ENCODE measurements around the gene C6orf136. TPM values are rescaled to one million over a fixed set of nuclear protein-coding genes. Genes with fewer than 3 reads are reported as not detected.
A peak's percentile ranks its signal among the peaks of the same experiment; 100 is the strongest.

The C6orf136 gene
- total and polyA plus RNA-seq, 10 of the 15 experiments (the other 5 are each of a cell fraction or from before 2014, with no cell fraction given), result 5.2 to 24.1 (median 14.9) TPM

DNA sequence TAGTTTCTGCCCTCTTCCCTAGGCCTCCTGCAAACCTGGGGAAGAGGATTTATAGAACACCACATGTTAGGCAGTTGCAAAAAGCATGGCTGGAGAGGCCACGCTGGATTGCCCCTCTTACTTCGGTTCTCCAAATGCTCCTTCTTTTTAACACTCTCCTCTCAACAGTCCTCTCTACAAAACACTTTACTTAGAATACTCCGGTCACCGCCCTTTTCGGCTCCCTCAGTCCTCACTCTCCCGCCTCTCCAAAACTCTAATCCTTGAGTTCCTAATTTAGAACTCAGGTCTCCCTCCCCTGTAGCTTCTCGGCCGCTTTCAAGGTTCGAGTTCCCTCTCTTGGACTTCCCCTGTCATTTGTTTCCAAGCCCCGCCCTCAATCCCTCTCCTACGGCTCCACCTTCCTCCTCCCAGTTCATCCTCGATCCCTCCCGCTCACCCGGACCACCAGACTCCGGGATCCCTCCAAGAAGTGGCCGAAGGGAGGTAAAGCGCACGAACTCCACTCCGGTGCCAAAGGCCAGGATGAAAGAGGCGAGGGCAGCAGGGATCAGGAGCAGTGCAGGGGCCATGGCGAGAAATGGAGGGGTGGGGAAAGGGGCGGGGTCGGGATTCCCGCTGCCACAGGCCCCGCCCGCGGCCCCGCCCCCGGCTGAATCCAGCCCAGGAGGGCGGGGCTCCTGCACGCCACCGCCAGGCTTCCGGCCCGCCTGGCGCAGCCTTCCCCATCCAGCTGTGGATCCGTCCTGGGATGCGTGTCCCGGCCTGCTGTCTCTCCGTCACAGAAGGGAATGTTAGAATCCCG, 43.7 kb downstream of the C6orf136 start, which contains the start of gene NRM (continued):
- TF ChIP-seq, protein P1, sequence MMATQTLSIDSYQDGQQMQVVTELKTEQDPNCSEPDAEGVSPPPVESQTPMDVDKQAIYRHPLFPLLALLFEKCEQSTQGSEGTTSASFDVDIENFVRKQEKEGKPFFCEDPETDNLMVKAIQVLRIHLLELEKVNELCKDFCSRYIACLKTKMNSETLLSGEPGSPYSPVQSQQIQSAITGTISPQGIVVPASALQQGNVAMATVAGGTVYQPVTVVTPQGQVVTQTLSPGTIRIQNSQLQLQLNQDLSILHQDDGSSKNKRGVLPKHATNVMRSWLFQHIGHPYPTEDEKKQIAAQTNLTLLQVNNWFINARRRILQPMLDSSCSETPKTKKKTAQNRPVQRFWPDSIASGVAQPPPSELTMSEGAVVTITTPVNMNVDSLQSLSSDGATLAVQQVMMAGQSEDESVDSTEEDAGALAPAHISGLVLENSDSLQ (IDR thresholded peaks at IDR 0.05), result peak; percentile 56; the same call in 1 of the 2 replicates
- TF ChIP-seq MTA3 (IDR thresholded peaks at IDR 0.05; ENCODE audit: borderline replicate concordance, low read length), result no peak
- no peak for TF ChIP-seq SREBF1 (IDR thresholded peaks at IDR 0.05; ENCODE audit: low read length)
- TF ChIP-seq BRCA1 (IDR thresholded peaks at IDR 0.05; ENCODE audit: low read depth, low read length), result no peak
- TF ChIP-seq DPF2 (IDR thresholded peaks at IDR 0.05), result no peak
- TF ChIP-seq, protein P2, sequence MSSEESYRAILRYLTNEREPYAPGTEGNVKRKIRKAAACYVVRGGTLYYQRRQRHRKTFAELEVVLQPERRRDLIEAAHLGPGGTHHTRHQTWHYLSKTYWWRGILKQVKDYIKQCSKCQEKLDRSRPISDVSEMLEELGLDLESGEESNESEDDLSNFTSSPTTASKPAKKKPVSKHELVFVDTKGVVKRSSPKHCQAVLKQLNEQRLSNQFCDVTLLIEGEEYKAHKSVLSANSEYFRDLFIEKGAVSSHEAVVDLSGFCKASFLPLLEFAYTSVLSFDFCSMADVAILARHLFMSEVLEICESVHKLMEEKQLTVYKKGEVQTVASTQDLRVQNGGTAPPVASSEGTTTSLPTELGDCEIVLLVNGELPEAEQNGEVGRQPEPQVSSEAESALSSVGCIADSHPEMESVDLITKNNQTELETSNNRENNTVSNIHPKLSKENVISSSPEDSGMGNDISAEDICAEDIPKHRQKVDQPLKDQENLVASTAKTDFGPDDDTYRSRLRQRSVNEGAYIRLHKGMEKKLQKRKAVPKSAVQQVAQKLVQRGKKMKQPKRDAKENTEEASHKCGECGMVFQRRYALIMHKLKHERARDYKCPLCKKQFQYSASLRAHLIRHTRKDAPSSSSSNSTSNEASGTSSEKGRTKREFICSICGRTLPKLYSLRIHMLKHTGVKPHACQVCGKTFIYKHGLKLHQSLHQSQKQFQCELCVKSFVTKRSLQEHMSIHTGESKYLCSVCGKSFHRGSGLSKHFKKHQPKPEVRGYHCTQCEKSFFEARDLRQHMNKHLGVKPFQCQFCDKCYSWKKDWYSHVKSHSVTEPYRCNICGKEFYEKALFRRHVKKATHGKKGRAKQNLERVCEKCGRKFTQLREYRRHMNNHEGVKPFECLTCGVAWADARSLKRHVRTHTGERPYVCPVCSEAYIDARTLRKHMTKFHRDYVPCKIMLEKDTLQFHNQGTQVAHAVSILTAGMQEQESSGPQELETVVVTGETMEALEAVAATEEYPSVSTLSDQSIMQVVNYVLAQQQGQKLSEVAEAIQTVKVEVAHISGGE (CRISPR knock-in tag; IDR thresholded peaks at IDR 0.05), result no peak
- no peak for TF ChIP-seq TCF12 (IDR thresholded peaks at IDR 0.05; ENCODE audit: low read depth, low read length)
- TF ChIP-seq CBX5 (IDR thresholded peaks at IDR 0.05; ENCODE audit: low read depth), result no peak
- TF ChIP-seq NR2C1 (IDR thresholded peaks at IDR 0.05), result no peak
- no peak for TF ChIP-seq CHD1 (IDR thresholded peaks at IDR 0.05; ENCODE audit: low read depth, low read length)
- TF ChIP-seq, protein P3, sequence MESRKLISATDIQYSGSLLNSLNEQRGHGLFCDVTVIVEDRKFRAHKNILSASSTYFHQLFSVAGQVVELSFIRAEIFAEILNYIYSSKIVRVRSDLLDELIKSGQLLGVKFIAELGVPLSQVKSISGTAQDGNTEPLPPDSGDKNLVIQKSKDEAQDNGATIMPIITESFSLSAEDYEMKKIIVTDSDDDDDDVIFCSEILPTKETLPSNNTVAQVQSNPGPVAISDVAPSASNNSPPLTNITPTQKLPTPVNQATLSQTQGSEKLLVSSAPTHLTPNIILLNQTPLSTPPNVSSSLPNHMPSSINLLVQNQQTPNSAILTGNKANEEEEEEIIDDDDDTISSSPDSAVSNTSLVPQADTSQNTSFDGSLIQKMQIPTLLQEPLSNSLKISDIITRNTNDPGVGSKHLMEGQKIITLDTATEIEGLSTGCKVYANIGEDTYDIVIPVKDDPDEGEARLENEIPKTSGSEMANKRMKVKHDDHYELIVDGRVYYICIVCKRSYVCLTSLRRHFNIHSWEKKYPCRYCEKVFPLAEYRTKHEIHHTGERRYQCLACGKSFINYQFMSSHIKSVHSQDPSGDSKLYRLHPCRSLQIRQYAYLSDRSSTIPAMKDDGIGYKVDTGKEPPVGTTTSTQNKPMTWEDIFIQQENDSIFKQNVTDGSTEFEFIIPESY (IDR thresholded peaks at IDR 0.05), result no peak
- peak; percentile 47; the same call in 1 of the 2 replicates for TF ChIP-seq POLR2AphosphoS5 (IDR thresholded peaks at IDR 0.05; ENCODE audit: low read length)
- TF ChIP-seq, protein P4, sequence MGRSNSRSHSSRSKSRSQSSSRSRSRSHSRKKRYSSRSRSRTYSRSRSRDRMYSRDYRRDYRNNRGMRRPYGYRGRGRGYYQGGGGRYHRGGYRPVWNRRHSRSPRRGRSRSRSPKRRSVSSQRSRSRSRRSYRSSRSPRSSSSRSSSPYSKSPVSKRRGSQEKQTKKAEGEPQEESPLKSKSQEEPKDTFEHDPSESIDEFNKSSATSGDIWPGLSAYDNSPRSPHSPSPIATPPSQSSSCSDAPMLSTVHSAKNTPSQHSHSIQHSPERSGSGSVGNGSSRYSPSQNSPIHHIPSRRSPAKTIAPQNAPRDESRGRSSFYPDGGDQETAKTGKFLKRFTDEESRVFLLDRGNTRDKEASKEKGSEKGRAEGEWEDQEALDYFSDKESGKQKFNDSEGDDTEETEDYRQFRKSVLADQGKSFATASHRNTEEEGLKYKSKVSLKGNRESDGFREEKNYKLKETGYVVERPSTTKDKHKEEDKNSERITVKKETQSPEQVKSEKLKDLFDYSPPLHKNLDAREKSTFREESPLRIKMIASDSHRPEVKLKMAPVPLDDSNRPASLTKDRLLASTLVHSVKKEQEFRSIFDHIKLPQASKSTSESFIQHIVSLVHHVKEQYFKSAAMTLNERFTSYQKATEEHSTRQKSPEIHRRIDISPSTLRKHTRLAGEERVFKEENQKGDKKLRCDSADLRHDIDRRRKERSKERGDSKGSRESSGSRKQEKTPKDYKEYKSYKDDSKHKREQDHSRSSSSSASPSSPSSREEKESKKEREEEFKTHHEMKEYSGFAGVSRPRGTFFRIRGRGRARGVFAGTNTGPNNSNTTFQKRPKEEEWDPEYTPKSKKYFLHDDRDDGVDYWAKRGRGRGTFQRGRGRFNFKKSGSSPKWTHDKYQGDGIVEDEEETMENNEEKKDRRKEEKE (IDR thresholded peaks at IDR 0.05), result no peak
- TF ChIP-seq RFX5 (IDR thresholded peaks at IDR 0.05; ENCODE audit: low read depth, low read length), result no peak
- no peak for TF ChIP-seq SUZ12 (IDR thresholded peaks at IDR 0.05; ENCODE audit: unreplicated experiment)
- no peak for TF ChIP-seq PML (IDR thresholded peaks at IDR 0.05; ENCODE audit: low read length)
- TF ChIP-seq, protein P5, sequence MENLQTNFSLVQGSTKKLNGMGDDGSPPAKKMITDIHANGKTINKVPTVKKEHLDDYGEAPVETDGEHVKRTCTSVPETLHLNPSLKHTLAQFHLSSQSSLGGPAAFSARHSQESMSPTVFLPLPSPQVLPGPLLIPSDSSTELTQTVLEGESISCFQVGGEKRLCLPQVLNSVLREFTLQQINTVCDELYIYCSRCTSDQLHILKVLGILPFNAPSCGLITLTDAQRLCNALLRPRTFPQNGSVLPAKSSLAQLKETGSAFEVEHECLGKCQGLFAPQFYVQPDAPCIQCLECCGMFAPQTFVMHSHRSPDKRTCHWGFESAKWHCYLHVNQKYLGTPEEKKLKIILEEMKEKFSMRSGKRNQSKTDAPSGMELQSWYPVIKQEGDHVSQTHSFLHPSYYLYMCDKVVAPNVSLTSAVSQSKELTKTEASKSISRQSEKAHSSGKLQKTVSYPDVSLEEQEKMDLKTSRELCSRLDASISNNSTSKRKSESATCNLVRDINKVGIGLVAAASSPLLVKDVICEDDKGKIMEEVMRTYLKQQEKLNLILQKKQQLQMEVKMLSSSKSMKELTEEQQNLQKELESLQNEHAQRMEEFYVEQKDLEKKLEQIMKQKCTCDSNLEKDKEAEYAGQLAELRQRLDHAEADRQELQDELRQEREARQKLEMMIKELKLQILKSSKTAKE (IDR thresholded peaks at IDR 0.05; ENCODE audit: low read depth, poor library complexity, severe bottlenecking), result no peak
